CD4-positive, CD25-positive, alpha-beta regulatory T cell (primary cell): ENCODE results near the gene EME1. TPM values are rescaled to one million over a fixed set of nuclear protein-coding genes. Genes with fewer than 3 reads are reported as not detected.

Experiments used
- ATAC-seq, 2 donors: fragments of 150-1000 bp; cut with Tn5 transposase; one replicate each; pipeline ENCODE4 v1.10.0; 2021; ENCODE audit warnings: low read depth in 2 of 2, moderate number of reproducible peaks in 2 of 2, moderate library complexity in 1 of 2
- DNase-seq, 3 donors: peaks; one replicate each; pipeline versions ENCODE4 v3.0.0 to v3.0.0-alpha.2; 2012 to 2022; ENCODE audit warnings: mixed read lengths in 1 of 3
- H3K27ac ChIP-seq: one replicate; pipeline ENCODE4 v1.7.0; 2013; ENCODE audit warnings: mild to moderate bottlenecking, low read length; ENCODE audit not compliant: insufficient read depth, poor library complexity, severe bottlenecking
- H3K27me3 ChIP-seq: one replicate; pipeline ENCODE4 v1.7.0; 2013; ENCODE audit warnings: low read length; ENCODE audit not compliant: control insufficient read depth, insufficient read depth
- H3K36me3 ChIP-seq: one replicate; pipeline ENCODE4 v1.7.0; 2013; ENCODE audit warnings: mild to moderate bottlenecking, low read length, moderate library complexity; ENCODE audit not compliant: control insufficient read depth, insufficient read depth
- H3K4me1 ChIP-seq: 2 replicates; pipeline ENCODE4 v1.7.0; 2013; ENCODE audit warnings: mild to moderate bottlenecking, low read length; ENCODE audit not compliant: insufficient read depth, control insufficient read depth, poor library complexity, severe bottlenecking
- H3K4me3 ChIP-seq: one replicate; pipeline ENCODE4 v1.7.0; 2013; ENCODE audit warnings: low read depth, mild to moderate bottlenecking, low read length, moderate library complexity
- H3K9me3 ChIP-seq, 2 experiments: 1 replicate in 1 of 2; 2 replicates in 1 of 2; pipeline ENCODE4 v1.7.0; 2013; ENCODE audit warnings: low read length in 2 of 2, mild to moderate bottlenecking in 1 of 2, moderate library complexity in 1 of 2; ENCODE audit not compliant: control insufficient read depth in 2 of 2
- H3K27ac Mint-ChIP-seq, 3 donors: one replicate each; pipeline ENCODE4 v1.8.0; 2020 to 2022; ENCODE audit warnings: mild to moderate bottlenecking in 3 of 3, mixed read lengths in 3 of 3, moderate library complexity in 2 of 3
- H3K27me3 Mint-ChIP-seq: one replicate; pipeline ENCODE4 v1.8.0; 2022; ENCODE audit warnings: mild to moderate bottlenecking, mixed read lengths
- H3K36me3 Mint-ChIP-seq: one replicate; pipeline ENCODE4 v1.8.0; 2020; ENCODE audit warnings: mixed read lengths
- H3K4me1 Mint-ChIP-seq, 4 donors: one replicate each; pipeline ENCODE4 v1.8.0; 2020 to 2022; ENCODE audit warnings: mixed read lengths in 4 of 4, mild to moderate bottlenecking in 1 of 4
- H3K4me3 Mint-ChIP-seq, 4 donors: one replicate each; pipeline ENCODE4 v1.8.0; 2020 to 2022; ENCODE audit warnings: mild to moderate bottlenecking in 4 of 4, mixed read lengths in 4 of 4, moderate library complexity in 3 of 4
- H3K9me3 Mint-ChIP-seq, 7 donors: one replicate each; pipeline ENCODE4 v1.8.0; 2020 to 2022; ENCODE audit warnings: mixed read lengths in 7 of 7, mild to moderate bottlenecking in 3 of 7, moderate library complexity in 2 of 7
- polyA plus RNA-seq, 4 donors: library from polyadenylated mRNA; unstranded; fragments of 300-500 nt; fragmentation: Illumina TruSeq; gene quantifications; one replicate each; pipeline ENCODE4 v1.2.3, GENCODE V29; 2021
- total RNA-seq: library from RNA; stranded (reverse); gene quantifications from one replicate; pipeline ENCODE4 v1.2.3, GENCODE V29; 2022

Gene EME1
- total and polyA plus RNA-seq, 5 donors from 2014 or later, result 0.49 to 1.5 (median 0.70) TPM; not detected in 1

DNA sequence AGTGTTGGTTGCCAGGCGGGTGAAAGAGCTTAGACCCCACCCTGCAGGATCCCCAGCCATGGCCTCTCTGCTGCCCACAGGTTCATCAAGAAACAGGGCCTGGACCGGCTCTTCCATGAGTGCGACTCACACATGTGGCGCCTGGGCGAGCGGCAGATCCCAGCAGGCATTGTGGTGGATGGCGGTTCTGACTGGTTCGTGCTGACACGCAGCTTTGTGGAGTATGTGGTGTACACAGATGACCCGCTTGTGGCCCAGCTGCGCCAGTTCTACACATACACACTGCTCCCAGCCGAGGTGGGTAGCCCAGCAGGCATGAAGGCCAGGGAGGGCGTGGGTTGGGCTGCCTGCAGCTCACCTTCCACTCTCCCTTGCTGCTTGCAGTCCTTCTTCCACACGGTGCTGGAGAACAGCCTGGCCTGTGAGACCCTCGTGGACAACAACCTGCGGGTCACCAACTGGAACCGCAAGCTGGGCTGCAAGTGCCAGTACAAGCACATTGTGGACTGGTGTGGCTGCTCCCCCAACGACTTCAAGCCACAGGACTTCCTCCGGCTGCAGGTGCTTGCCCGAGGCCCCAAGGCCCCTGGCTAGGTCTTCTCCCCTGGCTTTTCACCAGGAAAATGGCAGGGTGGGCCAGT, 17.2 kb upstream of the EME1 start:
- no peaks in the 10 kb centered on the region for H3K9me3 Mint-ChIP-seq
- peaks cover 5 to 11% (median 9%) of the 10 kb centered on the region in 4 donors for H3K4me1 Mint-ChIP-seq

GRCh38 chr17:50356418-50356817, 16.6 kb upstream of the EME1 start:
- ATAC-seq (no peak), DNase-seq (no peak)
- H3K4me3 Mint-ChIP-seq, result no peak overlapping the region
- H3K4me1 Mint-ChIP-seq, result peaks cover 5 to 8% (median 6%) of the 10 kb centered on the region in 4 donors
- no peaks in the 10 kb centered on the region for H3K9me3 ChIP-seq
- H3K9me3 Mint-ChIP-seq, result no peaks in the 10 kb centered on the region
- H3K27ac ChIP-seq, result no peak overlapping the region
- no peaks in the 10 kb centered on the region for H3K27me3 ChIP-seq
- no peaks in the 10 kb centered on the region for H3K27me3 Mint-ChIP-seq
- H3K36me3 ChIP-seq, result peaks cover 51% of the 10 kb centered on the region
- peaks cover 6% of the 10 kb centered on the region for H3K36me3 Mint-ChIP-seq
- H3K4me1 ChIP-seq, result no peaks in the 10 kb centered on the region
- H3K4me3 ChIP-seq, result no peak overlapping the region
- no peak overlapping the region for H3K27ac Mint-ChIP-seq

More for the DNA sequence above, 17.2 kb upstream of the EME1 start:
- ATAC-seq (no peak), DNase-seq (no peak)
- no peak overlapping the region for H3K27ac ChIP-seq
- no peaks in the 10 kb centered on the region for H3K4me1 ChIP-seq
- no peak overlapping the region for H3K4me3 ChIP-seq
- Mint-ChIP-seq H3K27me3 (no peaks in the 10 kb centered on the region), H3K4me3 (no peak overlapping the region), H3K27ac (no peak overlapping the region), H3K36me3 (peaks cover 9% of the 10 kb centered on the region)
- no peaks in the 10 kb centered on the region for H3K9me3 ChIP-seq
- H3K36me3 ChIP-seq, result peaks cover 51% of the 10 kb centered on the region
- no peaks in the 10 kb centered on the region for H3K27me3 ChIP-seq

GRCh38 chr17:50356892-50357510, 16.0 kb upstream of the EME1 start:
- Mint-ChIP-seq H3K36me3 (peaks cover under 1% of the 10 kb centered on the region), H3K4me1 (peaks cover under 1 to 9% (median 5%) of the 10 kb centered on the region in 4 donors), H3K27ac (no peak overlapping the region), H3K4me3 (no peak overlapping the region), H3K27me3 (no peaks in the 10 kb centered on the region), H3K9me3 (no peaks in the 10 kb centered on the region)
- Histone ChIP-seq H3K4me1 (peaks cover under 1% of the 10 kb centered on the region), H3K27me3 (no peaks in the 10 kb centered on the region), H3K9me3 (no peaks in the 10 kb centered on the region), H3K4me3 (no peak overlapping the region), H3K36me3 (peaks cover 51% of the 10 kb centered on the region), H3K27ac (no peak overlapping the region)
- DNase-seq, result no peak
- ATAC-seq, result no peak

DNA sequence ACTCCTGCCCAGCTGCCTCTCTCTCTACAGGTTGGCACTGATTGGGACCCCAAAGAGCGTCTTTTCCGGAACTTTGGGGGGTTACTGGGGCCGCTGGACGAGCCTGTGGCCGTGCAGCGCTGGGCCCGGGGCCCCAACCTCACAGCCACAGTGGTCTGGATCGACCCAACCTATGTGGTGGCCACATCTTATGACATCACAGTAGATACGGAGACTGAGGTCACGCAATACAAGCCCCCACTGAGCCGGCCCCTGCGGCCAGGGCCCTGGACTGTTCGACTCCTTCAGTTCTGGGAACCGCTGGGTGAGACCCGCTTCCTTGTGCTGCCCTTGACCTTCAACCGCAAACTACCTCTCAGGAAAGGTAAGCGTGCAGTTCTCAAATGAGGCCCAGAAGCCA, 14.9 kb upstream of the EME1 start:
- H3K9me3 Mint-ChIP-seq, result no peaks in the 10 kb centered on the region

GRCh38 chr17:50359005-50359699, 13.9 kb upstream of the EME1 start:
- Histone ChIP-seq H3K4me3 (no peak overlapping the region), H3K36me3 (peaks cover 49% of the 10 kb centered on the region), H3K27me3 (no peaks in the 10 kb centered on the region), H3K27ac (no peak overlapping the region), H3K4me1 (peaks cover 7% of the 10 kb centered on the region), H3K9me3 (no peaks in the 10 kb centered on the region)
- Mint-ChIP-seq H3K27me3 (no peaks in the 10 kb centered on the region), H3K4me3 (no peak overlapping the region), H3K4me1 (peaks cover 5 to 15% (median 10%) of the 10 kb centered on the region in 4 donors), H3K27ac (no peak overlapping the region), H3K36me3 (no peaks in the 10 kb centered on the region), H3K9me3 (no peaks in the 10 kb centered on the region)
- DNase-seq, result no peak
- no peak for ATAC-seq

More for the DNA sequence above, 14.9 kb upstream of the EME1 start:
- Mint-ChIP-seq H3K27ac (no peak overlapping the region), H3K27me3 (no peaks in the 10 kb centered on the region), H3K4me1 (peaks cover 5 to 10% (median 9%) of the 10 kb centered on the region in 4 donors), H3K4me3 (no peak overlapping the region), H3K36me3 (no peaks in the 10 kb centered on the region)
- peaks cover 7% of the 10 kb centered on the region for H3K4me1 ChIP-seq
- ATAC-seq (no peak), DNase-seq (no peak)
- H3K36me3 ChIP-seq, result peaks cover 49% of the 10 kb centered on the region
- H3K9me3 ChIP-seq, result no peaks in the 10 kb centered on the region
- no peak overlapping the region for H3K4me3 ChIP-seq
- H3K27me3 ChIP-seq, result no peaks in the 10 kb centered on the region
- H3K27ac ChIP-seq, result no peak overlapping the region

DNA sequence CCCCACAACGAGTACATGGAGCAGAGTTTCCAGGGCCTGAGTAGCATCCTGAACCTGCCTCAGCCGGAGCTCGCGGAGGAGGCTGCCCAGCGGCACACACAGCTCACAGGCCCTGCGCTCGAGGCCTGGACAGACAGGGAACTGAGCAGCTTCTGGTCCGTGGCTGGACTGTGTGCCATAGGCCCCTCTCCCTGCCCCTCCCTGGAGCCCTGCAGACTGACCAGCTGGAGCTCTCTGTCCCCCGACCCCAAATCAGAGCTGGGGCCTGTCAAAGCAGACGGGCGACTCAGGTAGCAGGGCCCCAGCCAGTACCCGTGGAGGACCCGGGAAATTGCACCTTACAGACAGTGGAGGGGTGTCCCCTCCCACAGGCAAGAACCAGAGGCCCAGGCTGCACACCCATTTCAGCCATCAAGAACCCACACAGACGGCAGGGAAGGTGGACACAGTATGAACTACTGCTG, 13.0 kb upstream of the EME1 start:
- Mint-ChIP-seq H3K36me3 (no peaks in the 10 kb centered on the region), H3K9me3 (no peaks in the 10 kb centered on the region), H3K27me3 (no peaks in the 10 kb centered on the region), H3K4me1 (peaks cover 5 to 15% (median 10%) of the 10 kb centered on the region in 4 donors), H3K27ac (no peak overlapping the region), H3K4me3 (no peak overlapping the region)
- no peak for DNase-seq
- Histone ChIP-seq H3K4me1 (peaks cover 7% of the 10 kb centered on the region), H3K27me3 (no peaks in the 10 kb centered on the region), H3K27ac (no peak overlapping the region), H3K4me3 (no peak overlapping the region), H3K9me3 (no peaks in the 10 kb centered on the region), H3K36me3 (peaks cover 45% of the 10 kb centered on the region)
- no peak for ATAC-seq

- peaks cover 3% of the 10 kb centered on the region for H3K36me3 Mint-ChIP-seq
- no peak overlapping the region for H3K4me3 Mint-ChIP-seq
- H3K9me3 Mint-ChIP-seq, result no peaks in the 10 kb centered on the region
- no peak for ATAC-seq
- no peak overlapping the region for H3K27ac ChIP-seq
- no peak for DNase-seq
- H3K27me3 ChIP-seq, result no peaks in the 10 kb centered on the region
- H3K36me3 ChIP-seq, result peaks cover 42% of the 10 kb centered on the region
- no peaks in the 10 kb centered on the region for H3K27me3 Mint-ChIP-seq
- H3K4me3 ChIP-seq, result no peak overlapping the region
- H3K27ac Mint-ChIP-seq, result no peak overlapping the region
- H3K4me1 ChIP-seq, result peaks cover 7% of the 10 kb centered on the region
- H3K9me3 ChIP-seq, result no peaks in the 10 kb centered on the region
- peaks cover 5 to 15% (median 12%) of the 10 kb centered on the region in 4 donors for H3K4me1 Mint-ChIP-seq
These were observed 12.4 kb upstream of the EME1 start for GRCh38 chr17:50360486-50361115.
